AG09319 (cell line): ENCODE measurements around the gene BOLL.
A peak's percentile ranks its signal among the peaks of the same experiment; 100 is the strongest.

Source experiments
- DNase-seq: peaks from one replicate; pipeline ENCODE4 v3.0.0-alpha.2; 2010; ENCODE audit warnings: low read depth; ENCODE audit errors: extremely low read depth
- CTCF ChIP-seq: IDR thresholded peaks from 2 replicates; pipeline ENCODE4 v1.5.1; 2011; ENCODE audit warnings: low read depth, mild to moderate bottlenecking, inconsistent platforms, low read length, moderate library complexity

Gene BOLL

GRCh38 chr2:197793456-197793855 is 8.3 kb upstream of the BOLL start:
- DNase-seq, result no peak
- no peak for TF ChIP-seq CTCF

GRCh38 chr2:197786010-197786877 is 1.1 kb upstream of the BOLL start:
- DNase-seq, result no peak
- TF ChIP-seq CTCF, result peak; percentile 30

- no peak for TF ChIP-seq CTCF
- DNase-seq, result no peak
These were observed 3.0 kb downstream of the BOLL start for GRCh38 chr2:197782126-197782525.

GRCh38 chr2:197779261-197779660 is 5.9 kb downstream of the BOLL start:
- TF ChIP-seq CTCF, result no peak
- no peak for DNase-seq

GRCh38 chr2:197777823-197778407 is 7.2 kb downstream of the BOLL start:
- peak; percentile 58 for TF ChIP-seq CTCF
- DNase-seq, result peak; percentile 8

GRCh38 chr2:197760293-197760657 is 24.8 kb downstream of the BOLL start:
- DNase-seq, result no peak
- no peak for TF ChIP-seq CTCF

- DNase-seq, result no peak
- TF ChIP-seq CTCF, result no peak
These were observed 25.4 kb downstream of the BOLL start for GRCh38 chr2:197759625-197760292.
